Loucy (cell line): ENCODE data around the gene FARP1.

Source experiments
- CTCF ChIP-seq: fragments of 200-600 bp; sonication (generic); conservative IDR thresholded peaks from 2 replicates; pipeline ENCODE4 v1.5.1; 2014; ENCODE audit warnings: mild to moderate bottlenecking, antibody characterized with exemption, low read length
- EZH2phosphoT487 ChIP-seq: fragments of 200-600 bp; IDR thresholded peaks from 2 replicates; pipeline ENCODE4 v1.6.1; 2018; ENCODE audit warnings: antibody characterized with exemption, mild to moderate bottlenecking, moderate library complexity, borderline replicate concordance

GRCh38 chr13:98223741-98224140, 80.8 kb downstream of the FARP1 start:
- TF ChIP-seq CTCF (no peak), EZH2phosphoT487 (no peak)
